Activated CD4-positive, CD25-positive, alpha-beta regulatory T cell (primary cell): ENCODE measurements around the gene TRAPPC2L.

Experiments
- DNase-seq, 4 experiments: peaks; one replicate each; lab custom pipeline; 2025; lab: John Stamatoyannopoulos, UW

The TRAPPC2L gene

DNA sequence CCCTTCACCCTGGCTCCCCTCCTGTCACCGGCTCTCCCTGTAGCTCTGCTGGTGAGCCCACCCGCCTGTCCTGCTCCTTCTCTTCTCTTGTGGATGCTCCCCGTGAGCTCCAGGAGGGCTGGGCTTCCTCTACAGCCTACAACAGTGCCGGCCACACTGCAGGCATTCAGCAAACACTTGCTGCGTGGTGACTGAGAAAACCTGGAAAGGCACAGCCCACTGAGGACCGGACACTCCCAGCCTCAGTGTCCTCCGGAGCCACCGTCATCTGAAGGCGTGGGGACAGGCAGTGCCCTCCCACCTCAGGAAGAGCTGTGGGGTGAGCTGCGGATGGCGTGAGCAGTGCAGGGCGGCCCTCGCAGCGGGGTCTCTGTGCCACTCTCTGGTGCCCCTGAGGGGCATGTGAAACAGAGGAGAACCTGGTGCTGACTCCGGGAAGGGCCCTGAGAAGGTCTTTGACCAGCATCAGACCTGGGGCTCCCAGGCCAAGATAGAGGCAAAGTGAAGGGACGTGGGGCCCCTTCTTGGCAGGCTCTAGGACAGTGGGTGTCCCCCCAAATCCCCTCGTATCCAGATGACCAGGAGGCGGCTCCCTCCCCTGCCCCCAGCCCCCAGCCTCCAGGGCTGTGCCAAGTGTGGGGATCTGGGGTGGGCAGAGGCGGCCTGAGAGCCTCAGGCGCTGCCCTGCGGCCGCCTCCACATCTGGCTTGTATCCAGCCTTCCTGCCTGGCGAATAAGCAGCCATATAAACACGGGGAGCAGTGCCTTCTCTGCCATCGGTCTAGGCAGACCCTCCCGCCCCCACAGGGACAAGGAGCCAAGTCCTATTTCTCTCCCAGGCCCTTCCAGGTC lies 53.6 kb downstream of the TRAPPC2L start:
- DNase-seq, result no peak

DNA sequence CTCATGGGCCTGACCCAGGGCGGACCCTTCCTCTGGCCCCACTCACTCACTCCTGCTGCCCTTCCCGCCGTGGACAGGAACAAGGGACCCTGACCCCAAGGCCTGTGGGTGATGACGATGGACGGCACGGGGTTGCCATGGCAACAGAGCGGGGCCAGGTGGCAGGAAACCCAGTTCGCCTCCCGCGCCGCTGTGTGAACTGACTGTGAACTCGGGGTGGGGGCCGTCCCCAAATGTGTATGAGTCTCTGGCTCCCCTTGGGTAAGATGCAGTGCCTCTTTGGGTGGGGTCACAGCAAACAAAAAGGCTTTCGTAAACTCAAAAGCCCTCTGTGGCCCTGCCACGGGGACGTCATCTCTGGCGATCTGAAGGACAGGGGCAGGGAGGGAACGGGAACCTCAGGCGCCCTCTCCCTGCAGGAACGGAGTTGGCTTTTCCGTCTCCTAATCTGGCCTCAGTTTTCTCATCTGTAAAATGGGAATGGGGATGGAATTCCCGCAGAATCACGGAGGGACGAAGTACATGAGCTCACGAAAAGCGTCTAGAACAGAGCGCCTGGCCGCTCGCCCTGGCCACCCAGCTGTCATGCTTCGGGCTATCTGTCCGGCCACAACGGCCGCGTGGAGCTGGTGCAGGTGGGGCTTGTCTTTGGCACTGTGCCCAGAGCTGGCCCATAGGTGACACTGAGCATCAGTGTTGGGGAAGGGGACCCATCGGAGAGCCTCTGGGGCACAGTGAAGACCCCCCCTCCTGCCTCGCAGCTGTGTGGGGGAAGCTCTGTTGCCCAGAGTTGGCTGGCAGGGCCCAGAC lies 54.4 kb downstream of the TRAPPC2L start:
- DNase-seq, result no peak

DNA sequence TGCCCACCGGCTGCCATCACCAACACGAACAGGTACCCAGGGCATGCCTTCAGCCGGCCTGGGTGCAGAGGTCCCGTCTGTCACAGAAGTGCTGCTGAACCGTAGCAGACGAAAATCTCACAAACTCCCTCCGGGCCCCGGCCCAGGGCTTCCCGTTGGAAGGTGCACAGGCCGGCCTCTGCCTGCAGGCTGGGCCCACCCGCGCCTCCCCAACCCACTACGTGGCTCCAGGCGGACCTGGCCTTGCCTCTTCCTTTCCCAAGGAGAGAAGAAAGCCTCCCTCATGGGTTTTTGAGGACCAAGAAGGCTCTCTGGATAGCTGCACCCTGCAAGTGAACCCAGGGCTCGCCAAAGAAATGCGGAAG lies 55.0 kb downstream of the TRAPPC2L start:
- DNase-seq, result no peak
